Measurements from ENCODE around the gene ZC3H10.
A peak's percentile ranks its signal among the peaks of the same experiment; 100 is the strongest.

The ZC3H10 gene

DNA sequence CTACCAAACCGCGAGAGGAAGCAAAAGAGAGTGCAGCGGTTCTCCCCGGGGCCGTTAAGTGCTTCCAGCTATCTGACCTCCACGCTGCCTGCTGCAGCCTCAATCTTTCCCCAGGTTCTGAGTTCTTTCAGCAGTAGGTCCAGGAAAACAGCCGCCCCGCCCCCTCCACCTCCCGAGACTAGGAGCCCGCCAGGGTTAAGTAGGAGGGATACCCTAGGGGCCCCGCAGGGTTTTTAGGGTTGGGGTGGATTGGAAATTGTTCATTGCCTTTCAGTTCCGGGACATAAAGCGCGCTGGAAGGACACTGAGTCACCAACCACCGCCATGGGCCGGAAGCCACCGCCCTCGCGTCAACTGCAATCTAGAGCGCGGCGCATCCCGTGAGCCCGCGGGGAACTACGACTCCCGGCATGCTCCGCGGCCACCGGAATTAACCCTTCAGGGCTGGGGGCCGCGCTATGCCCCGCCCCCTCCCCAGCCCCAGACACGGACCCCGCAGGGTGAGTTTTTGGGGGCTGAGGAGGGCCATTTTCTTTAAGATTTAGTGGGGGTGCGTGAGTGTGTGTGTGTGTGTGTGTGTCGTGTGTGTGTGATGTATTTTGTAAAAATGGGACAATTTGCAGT, 34.2 kb downstream of the ZC3H10 start, which contains the start of gene MYL6B:
MYL6B (plus strand) TSS at position 456 of the 624 bp plus-strand sequence. CDS start 1,332 bp downstream, outside the sequence.
- H3K79me2 ChIP-seq (ENCODE audit: low read length): peaks cover 13% of the 10 kb centered on the region
- peak; percentile 92 for DNase-seq
- H3K9ac ChIP-seq (ENCODE audit: low read length): peak within 1 kb of the TSS; percentile 81
- H3K4me3 ChIP-seq (ENCODE audit: low read length): peak within 1 kb of the TSS; percentile 67
- no peaks in the 10 kb centered on the region for H3K27me3 ChIP-seq (replicated peaks; ENCODE audit: insufficient read depth, low read length)
- H3K4me1 ChIP-seq (ENCODE audit: low read length): peaks cover 15% of the 10 kb centered on the region
- TF ChIP-seq EZH2 (optimal IDR thresholded peaks at IDR 0.05; ENCODE audit: low read depth, low read length) (no peak), EZH2phosphoT487 (IDR thresholded peaks at IDR 0.05; ENCODE audit: low read length) (no peak)
- TF ChIP-seq, protein P1, sequence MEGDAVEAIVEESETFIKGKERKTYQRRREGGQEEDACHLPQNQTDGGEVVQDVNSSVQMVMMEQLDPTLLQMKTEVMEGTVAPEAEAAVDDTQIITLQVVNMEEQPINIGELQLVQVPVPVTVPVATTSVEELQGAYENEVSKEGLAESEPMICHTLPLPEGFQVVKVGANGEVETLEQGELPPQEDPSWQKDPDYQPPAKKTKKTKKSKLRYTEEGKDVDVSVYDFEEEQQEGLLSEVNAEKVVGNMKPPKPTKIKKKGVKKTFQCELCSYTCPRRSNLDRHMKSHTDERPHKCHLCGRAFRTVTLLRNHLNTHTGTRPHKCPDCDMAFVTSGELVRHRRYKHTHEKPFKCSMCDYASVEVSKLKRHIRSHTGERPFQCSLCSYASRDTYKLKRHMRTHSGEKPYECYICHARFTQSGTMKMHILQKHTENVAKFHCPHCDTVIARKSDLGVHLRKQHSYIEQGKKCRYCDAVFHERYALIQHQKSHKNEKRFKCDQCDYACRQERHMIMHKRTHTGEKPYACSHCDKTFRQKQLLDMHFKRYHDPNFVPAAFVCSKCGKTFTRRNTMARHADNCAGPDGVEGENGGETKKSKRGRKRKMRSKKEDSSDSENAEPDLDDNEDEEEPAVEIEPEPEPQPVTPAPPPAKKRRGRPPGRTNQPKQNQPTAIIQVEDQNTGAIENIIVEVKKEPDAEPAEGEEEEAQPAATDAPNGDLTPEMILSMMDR (IDR thresholded peaks at IDR 0.05; ENCODE audit: low read length): no peak
- peak within 1 kb of the TSS; percentile 86 for H2AFZ ChIP-seq (ENCODE audit: low read length)
- H3K36me3 ChIP-seq (replicated peaks; ENCODE audit: insufficient read depth, low read length): no peaks in the 10 kb centered on the region
- no peaks in the 10 kb centered on the region for H3K9me2 ChIP-seq (replicated peaks; ENCODE audit: insufficient read depth, low read length)
- peak within 1 kb of the TSS; percentile 80 for H3K27ac ChIP-seq (ENCODE audit: low read length)
- peaks cover 16% of the 10 kb centered on the region for H3F3A ChIP-seq (ENCODE audit: insufficient read depth, low read length)
- no peaks in the 10 kb centered on the region for H3K9me3 ChIP-seq (replicated peaks; ENCODE audit: insufficient read depth, low read length)
- H3K4me2 ChIP-seq (ENCODE audit: low read depth, low read length): peak within 1 kb of the TSS; percentile 97
- H4K20me1 ChIP-seq (ENCODE audit: insufficient read depth, low read length): no peaks in the 10 kb centered on the region

- Histone ChIP-seq H2AFZ (ENCODE audit: low read length) (peak overlapping the region; percentile 86), H4K20me1 (ENCODE audit: insufficient read depth, low read length) (no peaks in the 10 kb centered on the region), H3K9ac (ENCODE audit: low read length) (peak overlapping the region; percentile 81; the same call in 1 of the 2 replicates), H3K9me2 (replicated peaks; ENCODE audit: insufficient read depth, low read length) (no peaks in the 10 kb centered on the region), H3K27me3 (replicated peaks; ENCODE audit: insufficient read depth, low read length) (no peaks in the 10 kb centered on the region), H3F3A (ENCODE audit: insufficient read depth, low read length) (peaks cover 22% of the 10 kb centered on the region), H3K9me3 (replicated peaks; ENCODE audit: insufficient read depth, low read length) (no peaks in the 10 kb centered on the region), H3K4me2 (ENCODE audit: low read depth, low read length) (peak overlapping the region; percentile 97), H3K36me3 (replicated peaks; ENCODE audit: insufficient read depth, low read length) (no peaks in the 10 kb centered on the region), H3K4me1 (ENCODE audit: low read length) (peaks cover 17% of the 10 kb centered on the region), H3K79me2 (ENCODE audit: low read length) (peaks cover 15% of the 10 kb centered on the region), H3K4me3 (ENCODE audit: low read length) (peak overlapping the region; percentile 67), H3K27ac (ENCODE audit: low read length) (no peak overlapping the region)
- TF ChIP-seq, protein P1 (IDR thresholded peaks at IDR 0.05; ENCODE audit: low read length): no peak
- TF ChIP-seq EZH2phosphoT487 (IDR thresholded peaks at IDR 0.05; ENCODE audit: low read length) (no peak), EZH2 (optimal IDR thresholded peaks at IDR 0.05; ENCODE audit: low read depth, low read length) (no peak)
- DNase-seq: no peak
These were observed 35.0 kb downstream of the ZC3H10 start for GRCh38 chr12:56152756-56153677.

GRCh38 chr12:56153678-56154065, 35.6 kb downstream of the ZC3H10 start:
- Histone ChIP-seq H2AFZ (ENCODE audit: low read length) (no peak overlapping the region), H3K4me1 (ENCODE audit: low read length) (peaks cover 17% of the 10 kb centered on the region), H3K79me2 (ENCODE audit: low read length) (peaks cover 21% of the 10 kb centered on the region), H3K27me3 (replicated peaks; ENCODE audit: insufficient read depth, low read length) (no peaks in the 10 kb centered on the region), H3K4me3 (ENCODE audit: low read length) (no peak overlapping the region), H3K36me3 (replicated peaks; ENCODE audit: insufficient read depth, low read length) (no peaks in the 10 kb centered on the region), H3K4me2 (ENCODE audit: low read depth, low read length) (peak overlapping the region; percentile 97), H3F3A (ENCODE audit: insufficient read depth, low read length) (peaks cover 27% of the 10 kb centered on the region), H4K20me1 (ENCODE audit: insufficient read depth, low read length) (no peaks in the 10 kb centered on the region), H3K9me2 (replicated peaks; ENCODE audit: insufficient read depth, low read length) (no peaks in the 10 kb centered on the region), H3K9ac (ENCODE audit: low read length) (peak overlapping the region; percentile 81; the same call in 1 of the 2 replicates), H3K27ac (ENCODE audit: low read length) (no peak overlapping the region), H3K9me3 (replicated peaks; ENCODE audit: insufficient read depth, low read length) (no peaks in the 10 kb centered on the region)
- no peak for TF ChIP-seq EZH2phosphoT487 (IDR thresholded peaks at IDR 0.05; ENCODE audit: low read length)
- TF ChIP-seq, protein P1 (IDR thresholded peaks at IDR 0.05; ENCODE audit: low read length): no peak
- no peak for TF ChIP-seq EZH2 (optimal IDR thresholded peaks at IDR 0.05; ENCODE audit: low read depth, low read length)
- DNase-seq: no peak
